ENCODE data around the gene ZNF692. TPM values are rescaled to one million over a fixed set of nuclear protein-coding genes. Genes with fewer than 3 reads are reported as not detected.
"Not testable (repeated sequence)": the region's sequence is repeated elsewhere in the genome, so short reads cannot be mapped to it uniquely, and the experiment has no call there.

Gene ZNF692
- total and polyA plus RNA-seq, 4 donors: 26.1 to 58.5 (median 36.3) TPM

DNA sequence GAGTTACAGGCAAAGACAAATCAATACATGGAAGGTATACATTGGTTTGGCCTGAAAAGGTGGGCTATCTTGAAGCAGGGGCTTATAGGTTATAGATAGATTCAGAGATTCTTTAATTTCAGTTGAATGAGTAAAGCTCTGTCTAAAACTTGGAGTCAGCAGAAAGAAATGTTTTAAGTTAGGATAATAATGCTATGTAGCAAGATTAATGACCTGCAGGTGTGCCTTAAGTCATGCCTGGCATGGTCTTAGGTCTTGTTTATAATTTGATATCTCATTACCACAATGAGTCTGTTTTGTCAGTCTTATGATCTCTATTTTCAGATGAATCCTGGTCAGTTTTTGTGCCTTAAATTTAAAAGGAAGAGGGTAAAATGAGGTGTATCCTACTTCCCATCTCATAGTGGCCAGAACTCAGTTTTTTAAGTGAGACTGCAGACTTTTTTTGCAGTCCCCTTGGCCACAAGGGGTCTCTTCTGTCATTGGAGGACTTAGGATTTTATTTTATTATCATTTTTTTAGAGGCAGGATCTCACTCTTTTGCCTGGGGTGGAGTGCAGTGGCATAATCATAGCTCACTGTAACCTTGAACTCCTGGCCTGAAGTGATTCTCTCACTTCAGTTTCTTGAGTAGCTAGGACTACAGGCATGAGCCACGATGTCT, 25.9 kb upstream of the ZNF692 start:
- WGBS, 2 donors: 64 to 76% methylated on average over 1 of the region's 1 CpG

DNA sequence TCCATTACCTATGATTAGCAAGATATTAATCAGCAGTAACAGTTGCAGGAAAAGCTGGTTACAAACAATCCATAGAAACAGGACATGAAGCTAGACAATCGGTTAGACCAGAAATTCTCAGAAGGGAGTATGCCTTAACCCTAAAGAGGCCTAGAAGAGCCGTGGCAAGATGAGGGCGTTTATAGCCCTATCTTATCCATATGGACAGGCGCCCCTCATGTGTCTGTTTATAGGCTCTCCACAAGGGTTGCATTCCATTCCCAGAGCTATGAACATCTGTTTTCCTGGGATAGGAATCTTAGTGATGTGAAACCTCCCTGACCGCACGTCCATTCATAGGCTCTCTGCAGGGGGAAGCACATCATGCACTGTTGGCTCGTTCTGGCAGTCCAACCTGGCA, 23.5 kb upstream of the ZNF692 start:
- H3K4me1 ChIP-seq (ENCODE audit: control insufficient read depth in 5 of 5, insufficient read depth in 5 of 5, low read length in 5 of 5); H3K36me3 ChIP-seq (ENCODE audit: control insufficient read depth in 4 of 4, insufficient read depth in 4 of 4, low read length in 4 of 4); H3K9ac ChIP-seq (ENCODE audit: insufficient read depth in 1 of 2, low read length in 2 of 2); DNase-seq; H3K4me3 ChIP-seq; H3K27ac ChIP-seq (ENCODE audit: low read depth in 1 of 2, low read length in 1 of 2); H3K9me3 ChIP-seq (ENCODE audit: control insufficient read depth in 4 of 4, insufficient read depth in 3 of 4, low read length in 3 of 4); H3K27me3 ChIP-seq (ENCODE audit: control insufficient read depth in 3 of 3, insufficient read depth in 3 of 3, low read length in 2 of 3); ATAC-seq (ENCODE audit: insufficient read depth, low FRiP score): not testable (repeated sequence)
- WGBS, 2 donors: 65 to 69% methylated on average over 4 to 7 of the region's 7 CpGs

More for the DNA sequence above, 25.9 kb upstream of the ZNF692 start:
- no peak overlapping the region for H3K9ac ChIP-seq (ENCODE audit: insufficient read depth in 1 of 2, low read length in 2 of 2)
- DNase-seq (no peak), ATAC-seq (ENCODE audit: insufficient read depth, low FRiP score) (no peak)
- no peak overlapping the region for H3K27ac ChIP-seq (ENCODE audit: low read depth in 1 of 2, low read length in 1 of 2)
- no peaks in the 10 kb centered on the region for H3K27me3 ChIP-seq (ENCODE audit: control insufficient read depth in 3 of 3, insufficient read depth in 3 of 3, low read length in 2 of 3)
- H3K36me3 ChIP-seq (ENCODE audit: control insufficient read depth in 4 of 4, insufficient read depth in 4 of 4, low read length in 4 of 4): no peaks in the 10 kb centered on the region
- H3K4me1 ChIP-seq (ENCODE audit: control insufficient read depth in 5 of 5, insufficient read depth in 5 of 5, low read length in 5 of 5): peaks cover 0 to 7% (median 0%) of the 10 kb centered on the region in 5 donors
- H3K4me3 ChIP-seq: no peak overlapping the region
- TF ChIP-seq, protein P1, sequence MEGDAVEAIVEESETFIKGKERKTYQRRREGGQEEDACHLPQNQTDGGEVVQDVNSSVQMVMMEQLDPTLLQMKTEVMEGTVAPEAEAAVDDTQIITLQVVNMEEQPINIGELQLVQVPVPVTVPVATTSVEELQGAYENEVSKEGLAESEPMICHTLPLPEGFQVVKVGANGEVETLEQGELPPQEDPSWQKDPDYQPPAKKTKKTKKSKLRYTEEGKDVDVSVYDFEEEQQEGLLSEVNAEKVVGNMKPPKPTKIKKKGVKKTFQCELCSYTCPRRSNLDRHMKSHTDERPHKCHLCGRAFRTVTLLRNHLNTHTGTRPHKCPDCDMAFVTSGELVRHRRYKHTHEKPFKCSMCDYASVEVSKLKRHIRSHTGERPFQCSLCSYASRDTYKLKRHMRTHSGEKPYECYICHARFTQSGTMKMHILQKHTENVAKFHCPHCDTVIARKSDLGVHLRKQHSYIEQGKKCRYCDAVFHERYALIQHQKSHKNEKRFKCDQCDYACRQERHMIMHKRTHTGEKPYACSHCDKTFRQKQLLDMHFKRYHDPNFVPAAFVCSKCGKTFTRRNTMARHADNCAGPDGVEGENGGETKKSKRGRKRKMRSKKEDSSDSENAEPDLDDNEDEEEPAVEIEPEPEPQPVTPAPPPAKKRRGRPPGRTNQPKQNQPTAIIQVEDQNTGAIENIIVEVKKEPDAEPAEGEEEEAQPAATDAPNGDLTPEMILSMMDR (IDR thresholded peaks at IDR 0.05; ENCODE audit: control extremely low read depth, extremely low read depth): no peak
- no peaks in the 10 kb centered on the region for H3K9me3 ChIP-seq (ENCODE audit: control insufficient read depth in 4 of 4, insufficient read depth in 3 of 4, low read length in 3 of 4)

DNA sequence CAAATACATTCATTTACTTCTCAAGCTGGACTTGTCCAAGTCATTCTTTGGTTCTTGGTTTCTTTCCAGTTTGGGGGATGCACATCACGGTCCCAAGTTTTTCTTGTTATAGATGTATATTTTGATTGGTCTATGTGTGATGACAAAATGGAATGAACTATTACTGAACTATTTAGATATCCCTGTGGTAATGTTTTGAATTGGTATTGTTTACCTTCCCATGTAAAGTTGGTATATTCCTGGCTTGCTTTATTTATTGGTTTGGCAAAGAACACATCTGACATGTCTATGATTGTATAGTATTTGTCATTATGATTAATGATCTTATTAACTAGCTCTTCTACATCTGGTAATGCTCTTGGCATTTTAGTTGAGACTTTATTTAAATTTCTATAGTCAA, 22.4 kb upstream of the ZNF692 start:
- DNase-seq (no peak), ATAC-seq (ENCODE audit: insufficient read depth, low FRiP score) (no peak)
- no peaks in the 10 kb centered on the region for H3K36me3 ChIP-seq (ENCODE audit: control insufficient read depth in 4 of 4, insufficient read depth in 4 of 4, low read length in 4 of 4)
- no peak overlapping the region for H3K27ac ChIP-seq (ENCODE audit: low read depth in 1 of 2, low read length in 1 of 2)
- no peaks in the 10 kb centered on the region for H3K27me3 ChIP-seq (ENCODE audit: control insufficient read depth in 3 of 3, insufficient read depth in 3 of 3, low read length in 2 of 3)
- H3K4me1 ChIP-seq (ENCODE audit: control insufficient read depth in 5 of 5, insufficient read depth in 5 of 5, low read length in 5 of 5): peaks cover 0 to 1% (median 0%) of the 10 kb centered on the region in 5 donors
- no peak overlapping the region for H3K9ac ChIP-seq (ENCODE audit: insufficient read depth in 1 of 2, low read length in 2 of 2)
- 64 to 76% methylated on average over 1 of the region's 1 CpG for WGBS, 2 donors
- H3K9me3 ChIP-seq (ENCODE audit: control insufficient read depth in 4 of 4, insufficient read depth in 3 of 4, low read length in 3 of 4): no peaks in the 10 kb centered on the region
- H3K4me3 ChIP-seq: no peak overlapping the region
- TF ChIP-seq, protein P1 (IDR thresholded peaks at IDR 0.05; ENCODE audit: control extremely low read depth, extremely low read depth): no peak

DNA sequence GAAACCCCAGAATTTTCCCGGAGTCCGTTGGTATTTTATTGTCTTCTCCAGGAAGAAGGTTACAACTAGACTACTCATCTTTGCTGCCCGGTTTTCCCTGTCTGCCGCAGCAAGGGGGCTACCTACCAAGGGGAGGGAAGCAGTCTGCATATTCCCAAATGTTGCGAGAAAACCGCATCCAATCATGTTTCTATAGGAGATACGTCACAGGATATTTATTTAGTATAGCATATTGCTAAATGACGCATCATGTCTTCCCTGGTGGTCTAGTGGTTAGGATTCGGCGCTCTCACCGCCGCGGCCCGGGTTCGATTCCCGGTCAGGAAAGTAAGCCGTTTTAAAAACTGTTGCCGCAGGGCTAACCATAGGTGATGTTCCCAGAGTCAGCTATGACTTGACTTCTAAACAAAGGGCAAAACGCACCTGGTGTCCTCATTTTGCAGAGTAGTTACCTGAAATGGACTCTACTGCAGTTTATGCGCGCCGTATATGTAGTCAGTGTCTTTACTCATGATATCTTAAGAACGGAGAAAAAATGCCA, 15.2 kb upstream of the ZNF692 start:
- peak; percentile 90 to 98 (median 95) for DNase-seq
- 6% methylated on average over 23 of the region's 23 CpGs for WGBS, 2 donors

More for the DNA sequence above, 15.2 kb upstream of the ZNF692 start:
- Histone ChIP-seq H3K9ac (ENCODE audit: insufficient read depth in 1 of 2, low read length in 2 of 2) (peak overlapping the region in 1 of 2 donors; percentile 100), H3K9me3 (ENCODE audit: control insufficient read depth in 4 of 4, insufficient read depth in 3 of 4, low read length in 3 of 4) (no peaks in the 10 kb centered on the region), H3K4me3 (peak overlapping the region; percentile 49), H3K27ac (ENCODE audit: low read depth in 1 of 2, low read length in 1 of 2) (peak overlapping the region; percentile 93 to 98), H3K4me1 (ENCODE audit: control insufficient read depth in 5 of 5, insufficient read depth in 5 of 5, low read length in 5 of 5) (peaks cover 0 to 3% (median 0%) of the 10 kb centered on the region in 5 donors), H3K27me3 (ENCODE audit: control insufficient read depth in 3 of 3, insufficient read depth in 3 of 3, low read length in 2 of 3) (no peaks in the 10 kb centered on the region), H3K36me3 (ENCODE audit: control insufficient read depth in 4 of 4, insufficient read depth in 4 of 4, low read length in 4 of 4) (no peaks in the 10 kb centered on the region)
- TF ChIP-seq, protein P1 (IDR thresholded peaks at IDR 0.05; ENCODE audit: control extremely low read depth, extremely low read depth): no peak
- peak; percentile 80 for ATAC-seq (ENCODE audit: insufficient read depth, low FRiP score)

All from lung (tissue), 12 donors.